Measurements from ENCODE around the gene AHDC1. TPM values are rescaled to one million over a fixed set of nuclear protein-coding genes. Genes with fewer than 3 reads are reported as not detected.

Gene AHDC1
- total and polyA plus RNA-seq, 9 of the 15 experiments (the other 6 are each of a cell fraction or from before 2014, with no cell fraction given): 0.21 to 36.4 (median 4.7) TPM

DNA sequence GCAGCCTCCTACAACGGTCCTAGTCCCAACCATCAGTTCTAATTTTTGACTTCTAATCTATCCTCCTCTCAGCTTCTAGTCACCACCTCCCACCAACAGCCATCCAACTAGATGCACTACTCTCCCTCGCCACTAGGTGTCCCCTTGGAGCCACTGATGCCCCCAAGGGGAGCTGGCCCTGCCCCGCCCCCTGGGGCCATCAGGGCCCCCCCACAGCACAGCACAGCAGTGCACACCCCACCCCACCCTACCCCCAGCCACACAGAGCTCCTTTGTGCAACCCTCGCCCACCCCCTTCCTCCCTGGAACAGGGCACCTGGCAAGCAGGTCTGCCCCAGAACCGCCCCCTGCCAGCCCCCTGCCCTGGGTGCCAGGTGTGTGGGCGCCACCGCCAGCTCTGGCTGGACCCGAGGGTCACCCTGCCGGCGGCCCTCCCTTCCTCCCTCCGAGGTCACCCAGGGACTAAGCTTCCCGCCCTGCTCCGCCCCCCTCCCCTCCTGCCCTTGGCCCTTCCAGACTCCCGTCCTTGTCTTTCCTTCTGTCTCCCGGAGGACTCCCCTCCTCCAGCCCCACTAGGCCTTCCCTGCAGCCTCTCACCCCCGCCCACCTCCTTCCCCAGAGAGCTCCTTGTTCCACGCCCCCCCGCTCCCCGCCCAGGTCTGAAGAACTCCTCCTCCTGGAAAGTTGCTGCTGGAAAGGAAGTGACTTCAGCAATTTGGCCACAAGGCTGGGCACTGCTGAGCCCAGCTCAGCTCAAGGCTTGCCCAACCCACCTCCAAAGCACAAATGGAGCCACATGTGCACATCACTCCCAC is 47.0 kb downstream of the AHDC1 start:
- Histone ChIP-seq H3K4me3 (no peak overlapping the region), H3K9me3 (replicated peaks; ENCODE audit: control insufficient read depth, insufficient read depth, low read depth, low read length) (no peaks in the 10 kb centered on the region), H2AFZ (ENCODE audit: low read depth, low read length) (peak overlapping the region; percentile 76), H3K27ac (ENCODE audit: extremely low read depth, low read depth, low read length) (peak overlapping the region; percentile 75), H3K36me3 (ENCODE audit: control insufficient read depth, insufficient read depth, low read length) (peaks cover 61% of the 10 kb centered on the region), H3K4me2 (ENCODE audit: insufficient read depth, low read length) (peak overlapping the region; percentile 72), H3K9ac (ENCODE audit: insufficient read depth in 1 of 2, low read depth in 2 of 2, low read length in 2 of 2) (peak overlapping the region in 1 of 2 experiments; percentile 5; a peak in 2 of 4 replicates), H3K79me2 (ENCODE audit: control insufficient read depth, insufficient read depth, low read length) (peaks cover 34% of the 10 kb centered on the region), H3K4me1 (replicated peaks in 1 of 2; ENCODE audit: control insufficient read depth in 2 of 2, insufficient read depth in 2 of 2, low read length in 2 of 2) (peaks cover 59 to 62% of the 10 kb centered on the region in 2 experiments), H4K20me1 (replicated peaks; ENCODE audit: control insufficient read depth, insufficient read depth, low read length) (0 out of 2 replicates have a peak, but pooled peaks cover 3% of the 10 kb centered on the region), H3K9me1 (ENCODE audit: control insufficient read depth, insufficient read depth, low read length) (no peaks in the 10 kb centered on the region), H3K27me3 (ENCODE audit: control insufficient read depth in 2 of 2, insufficient read depth in 2 of 2, low read length in 2 of 2) (no peaks in the 10 kb centered on the region)
- DNase-seq (ENCODE audit: extremely low read depth in 1 of 4, low spot score in 3 of 4) (peak; percentile 93 to 95 (median 94)), ATAC-seq (peak; percentile 84), FAIRE-seq (peak; percentile 92)
- intact Hi-C loops (cut with micrococcal nuclease) (loop anchor here (1.0 to 5.0 kb wide), 4 partner anchors 32 to 165 kb away; partner anchors contain the start of gene GPR3), in situ Hi-C loops (cut with MboI) (loop anchor here (5.0 to 10.0 kb wide), 2 partner anchors 48 to 105 kb away; partner anchors contain the start of gene AHDC1)
- ChIA-PET POLR2A (interaction anchor here (0.6 to 3.3 kb wide), 17 partner anchors 8 to 1278 kb away, joined by 3 to 29 read pairs (median 4); no protein-coding TSS in a partner anchor), CTCF (ENCODE audit: low intra/inter-chr PET ratio) (interaction anchor here (0.5 to 1.4 kb wide), 8 partner anchors 37 to 1086 kb away, joined by 3 to 18 read pairs (median 4); no protein-coding TSS in a partner anchor)
- no TSS peak for BruUV-seq (replicated peaks)
- WGBS (ENCODE audit: insufficient coverage, low coverage, missing lambda C conversion rate): 7% methylated on average over 6 of the region's 19 CpGs
- TF ChIP-seq, protein P1, sequence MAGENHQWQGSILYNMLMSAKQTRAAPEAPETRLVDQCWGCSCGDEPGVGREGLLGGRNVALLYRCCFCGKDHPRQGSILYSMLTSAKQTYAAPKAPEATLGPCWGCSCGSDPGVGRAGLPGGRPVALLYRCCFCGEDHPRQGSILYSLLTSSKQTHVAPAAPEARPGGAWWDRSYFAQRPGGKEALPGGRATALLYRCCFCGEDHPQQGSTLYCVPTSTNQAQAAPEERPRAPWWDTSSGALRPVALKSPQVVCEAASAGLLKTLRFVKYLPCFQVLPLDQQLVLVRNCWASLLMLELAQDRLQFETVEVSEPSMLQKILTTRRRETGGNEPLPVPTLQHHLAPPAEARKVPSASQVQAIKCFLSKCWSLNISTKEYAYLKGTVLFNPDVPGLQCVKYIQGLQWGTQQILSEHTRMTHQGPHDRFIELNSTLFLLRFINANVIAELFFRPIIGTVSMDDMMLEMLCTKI (IDR thresholded peaks at IDR 0.05; ENCODE audit: partially characterized antibody): no peak
- TF ChIP-seq, protein P2, sequence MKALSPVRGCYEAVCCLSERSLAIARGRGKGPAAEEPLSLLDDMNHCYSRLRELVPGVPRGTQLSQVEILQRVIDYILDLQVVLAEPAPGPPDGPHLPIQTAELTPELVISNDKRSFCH (CRISPR knock-in tag; IDR thresholded peaks at IDR 0.05): no peak
- TF ChIP-seq, protein P2 (tag; IDR thresholded peaks at IDR 0.05): no peak
- TF ChIP-seq ZZZ3 (IDR thresholded peaks at IDR 0.05) (no peak), STAG1 (CRISPR knock-in tag; IDR thresholded peaks at IDR 0.05; ENCODE audit: borderline replicate concordance) (no peak), CEBPB (tag; IDR thresholded peaks at IDR 0.05) (no peak), GABPB1 (CRISPR knock-in tag; IDR thresholded peaks at IDR 0.05) (peak; percentile 14), TBL1XR1 (IDR thresholded peaks at IDR 0.05; ENCODE audit: low read length in 2 of 2) (no peak), EP400 (IDR thresholded peaks at IDR 0.05) (peak; percentile 32; the same call in 1 of the 2 replicates)
- TF ChIP-seq, protein P3, sequence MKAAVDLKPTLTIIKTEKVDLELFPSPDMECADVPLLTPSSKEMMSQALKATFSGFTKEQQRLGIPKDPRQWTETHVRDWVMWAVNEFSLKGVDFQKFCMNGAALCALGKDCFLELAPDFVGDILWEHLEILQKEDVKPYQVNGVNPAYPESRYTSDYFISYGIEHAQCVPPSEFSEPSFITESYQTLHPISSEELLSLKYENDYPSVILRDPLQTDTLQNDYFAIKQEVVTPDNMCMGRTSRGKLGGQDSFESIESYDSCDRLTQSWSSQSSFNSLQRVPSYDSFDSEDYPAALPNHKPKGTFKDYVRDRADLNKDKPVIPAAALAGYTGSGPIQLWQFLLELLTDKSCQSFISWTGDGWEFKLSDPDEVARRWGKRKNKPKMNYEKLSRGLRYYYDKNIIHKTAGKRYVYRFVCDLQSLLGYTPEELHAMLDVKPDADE (conservative IDR thresholded peaks at IDR 0.05; ENCODE audit: control insufficient read depth, low read depth, low read length): peak; percentile 8; the same call in 1 of the 2 replicates
- TF ChIP-seq, protein P4, sequence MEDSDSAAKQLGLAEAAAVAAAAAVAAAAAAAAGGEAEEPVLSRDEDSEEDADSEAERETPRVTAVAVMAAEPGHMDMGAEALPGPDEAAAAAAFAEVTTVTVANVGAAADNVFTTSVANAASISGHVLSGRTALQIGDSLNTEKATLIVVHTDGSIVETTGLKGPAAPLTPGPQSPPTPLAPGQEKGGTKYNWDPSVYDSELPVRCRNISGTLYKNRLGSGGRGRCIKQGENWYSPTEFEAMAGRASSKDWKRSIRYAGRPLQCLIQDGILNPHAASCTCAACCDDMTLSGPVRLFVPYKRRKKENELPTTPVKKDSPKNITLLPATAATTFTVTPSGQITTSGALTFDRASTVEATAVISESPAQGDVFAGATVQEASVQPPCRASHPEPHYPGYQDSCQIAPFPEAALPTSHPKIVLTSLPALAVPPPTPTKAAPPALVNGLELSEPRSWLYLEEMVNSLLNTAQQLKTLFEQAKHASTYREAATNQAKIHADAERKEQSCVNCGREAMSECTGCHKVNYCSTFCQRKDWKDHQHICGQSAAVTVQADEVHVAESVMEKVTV (CRISPR knock-in tag; IDR thresholded peaks at IDR 0.05): peak; percentile 56; the same call in 1 of the 2 replicates
- TF ChIP-seq, protein P5, sequence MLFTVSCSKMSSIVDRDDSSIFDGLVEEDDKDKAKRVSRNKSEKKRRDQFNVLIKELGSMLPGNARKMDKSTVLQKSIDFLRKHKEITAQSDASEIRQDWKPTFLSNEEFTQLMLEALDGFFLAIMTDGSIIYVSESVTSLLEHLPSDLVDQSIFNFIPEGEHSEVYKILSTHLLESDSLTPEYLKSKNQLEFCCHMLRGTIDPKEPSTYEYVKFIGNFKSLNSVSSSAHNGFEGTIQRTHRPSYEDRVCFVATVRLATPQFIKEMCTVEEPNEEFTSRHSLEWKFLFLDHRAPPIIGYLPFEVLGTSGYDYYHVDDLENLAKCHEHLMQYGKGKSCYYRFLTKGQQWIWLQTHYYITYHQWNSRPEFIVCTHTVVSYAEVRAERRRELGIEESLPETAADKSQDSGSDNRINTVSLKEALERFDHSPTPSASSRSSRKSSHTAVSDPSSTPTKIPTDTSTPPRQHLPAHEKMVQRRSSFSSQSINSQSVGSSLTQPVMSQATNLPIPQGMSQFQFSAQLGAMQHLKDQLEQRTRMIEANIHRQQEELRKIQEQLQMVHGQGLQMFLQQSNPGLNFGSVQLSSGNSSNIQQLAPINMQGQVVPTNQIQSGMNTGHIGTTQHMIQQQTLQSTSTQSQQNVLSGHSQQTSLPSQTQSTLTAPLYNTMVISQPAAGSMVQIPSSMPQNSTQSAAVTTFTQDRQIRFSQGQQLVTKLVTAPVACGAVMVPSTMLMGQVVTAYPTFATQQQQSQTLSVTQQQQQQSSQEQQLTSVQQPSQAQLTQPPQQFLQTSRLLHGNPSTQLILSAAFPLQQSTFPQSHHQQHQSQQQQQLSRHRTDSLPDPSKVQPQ (CRISPR knock-in tag; IDR thresholded peaks at IDR 0.05; ENCODE audit: borderline replicate concordance): no peak

All from K562 (cell line).